Posterior vena cava (tissue), 2 donors: ENCODE measurements around the gene EPAS1. TPM values are rescaled to one million over a fixed set of nuclear protein-coding genes. Genes with fewer than 3 reads are reported as not detected.
A peak's percentile ranks its signal among the peaks of the same experiment; 100 is the strongest.

Experiments used
- DNase-seq: peaks from one replicate; pipeline ENCODE4 v3.0.0-alpha.2; 2020; ENCODE audit warnings: low spot score
- intact Hi-C, 2 donors: fragments of 100-400 bp; cut with DNase I; formaldehyde crosslinking; loops; one replicate each; pipeline versions ENCODE4 v1.14.1 to v1.14.2; 2022 to 2023
- long read RNA-seq, 2 donors: library from polyadenylated mRNA; unstranded; transcript quantifications; one replicate each; pipeline ENCODE4 v2.0.0, GENCODE V29; 2020 to 2021
- total RNA-seq, 2 donors: library from RNA; stranded (reverse); fragmentation: NEBNext Ultra II Directional; extraction: Animal tissue kit (Norgen Biotek cat#: 25700); gene quantifications; one replicate each; pipeline ENCODE4 v1.2.1, GENCODE V29; 2021
- donor health status: DM: yes; HTN: yes; CAD: no.
- donor health status: DM: yes; HTN: yes; CAD: no.

EPAS1 gene
- 100 to 1,000 TPM; 374 to 478 TPM for total RNA-seq
- long read RNA-seq, donor 1, full-length matches to known transcripts, result 3 of 34 reads
- long read RNA-seq, donor 1, partial matches to known transcripts, result 15 of 34 reads
- long read RNA-seq, donor 1, other reads (novel, unspliced or antisense), result 16 of 34 reads
- long read RNA-seq, donor 2, full-length matches to known transcripts, result 13 of 79 reads
- long read RNA-seq, donor 2, partial matches to known transcripts, result 61 of 79 reads
- long read RNA-seq, donor 2, other reads (novel, unspliced or antisense), result 5 of 79 reads

GRCh38 chr2:46296840-46297545 is at the start of gene EPAS1:
EPAS1 (plus strand) TSS chr2:46297407; CDS start chr2:46297912, 505 bp downstream.
- intact Hi-C loops, result loop anchor here (5.0 to 10.0 kb wide), 3 partner anchors 70 to 292 kb away; no protein-coding TSS in a partner anchor
- peak; percentile 98 for DNase-seq

DNA sequence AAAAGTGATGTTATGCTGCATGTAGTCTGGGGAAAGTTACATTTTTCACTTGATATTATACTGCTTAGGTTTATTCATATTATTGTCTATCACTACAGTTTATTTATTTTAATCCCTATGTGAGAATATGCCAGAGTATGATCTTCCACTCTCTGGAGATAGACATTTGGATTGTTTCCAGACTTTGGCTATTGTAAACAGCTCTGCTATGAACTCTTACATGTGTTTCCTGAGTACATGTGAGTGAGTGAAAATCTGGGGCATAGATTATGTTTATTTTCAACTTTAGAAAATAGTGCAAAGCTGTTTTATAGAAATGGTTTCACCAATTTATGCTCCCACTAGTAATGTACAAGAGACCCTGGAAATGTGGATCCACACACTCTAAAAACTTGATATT is 49.0 kb upstream of the EPAS1 start:
- intact Hi-C loops, result no loop called here
- DNase-seq, result no peak

DNA sequence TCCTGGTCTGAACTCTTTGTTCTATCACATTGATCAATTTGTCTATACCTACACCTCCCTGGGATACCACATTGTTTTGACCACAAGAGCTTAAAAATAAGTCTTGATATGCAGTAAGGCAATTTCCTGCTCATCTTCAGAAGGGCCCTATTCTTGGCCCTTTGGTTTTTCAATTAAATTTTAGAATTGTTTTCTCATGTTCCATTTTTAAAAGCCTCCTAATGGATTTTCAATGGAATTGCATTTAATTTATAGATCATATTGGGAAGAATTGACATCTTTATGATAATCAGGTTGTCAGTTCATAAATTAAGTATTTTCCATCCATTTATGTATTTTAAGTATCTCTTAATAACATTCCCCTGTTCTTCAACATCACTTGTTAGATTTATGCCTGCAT is 47.6 kb upstream of the EPAS1 start:
- intact Hi-C loops, result no loop called here
- no peak for DNase-seq

DNA sequence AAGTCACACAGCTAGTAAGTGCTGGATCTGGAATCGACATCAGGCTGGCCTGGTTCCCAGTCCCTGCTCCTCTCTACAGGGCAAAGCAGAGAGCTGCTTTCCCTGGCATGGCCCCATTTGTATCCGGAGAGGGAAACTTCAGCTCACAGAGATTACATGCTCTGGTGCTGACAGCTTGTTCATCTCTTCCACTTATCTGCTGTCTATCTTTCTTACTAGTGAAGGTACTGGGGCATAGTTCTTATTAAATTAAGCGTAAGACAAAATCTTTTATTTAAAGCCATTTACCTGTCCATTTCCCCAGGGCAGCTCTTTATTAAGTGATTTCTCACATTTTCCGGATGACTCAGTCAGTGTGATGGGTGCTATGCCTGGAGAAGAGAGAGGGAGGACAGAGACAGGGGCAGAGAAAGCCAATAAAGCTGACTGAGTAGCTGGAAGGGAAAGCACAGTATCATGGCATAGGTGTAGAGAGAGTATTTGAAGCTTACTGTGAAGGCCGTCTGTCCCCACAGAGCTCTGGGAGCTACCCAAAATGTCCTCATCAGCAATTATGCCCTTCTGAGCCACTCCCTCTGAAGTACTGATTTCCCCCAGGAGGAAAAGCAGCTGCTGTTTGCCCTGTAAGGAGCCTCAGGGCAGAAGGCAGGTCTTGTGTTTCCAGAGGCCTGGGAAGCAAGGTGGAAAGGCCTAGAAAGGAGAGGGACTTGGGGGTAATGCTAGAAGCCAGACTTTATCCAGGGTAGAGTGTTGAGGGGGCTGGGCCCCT is 44.1 kb upstream of the EPAS1 start:
- intact Hi-C loops, result no loop called here
- no peak for DNase-seq

- DNase-seq, result no peak
- intact Hi-C loops, result no loop called here
Measured at GRCh38 chr2:46254474-46254873, 42.7 kb upstream of the EPAS1 start.

DNA sequence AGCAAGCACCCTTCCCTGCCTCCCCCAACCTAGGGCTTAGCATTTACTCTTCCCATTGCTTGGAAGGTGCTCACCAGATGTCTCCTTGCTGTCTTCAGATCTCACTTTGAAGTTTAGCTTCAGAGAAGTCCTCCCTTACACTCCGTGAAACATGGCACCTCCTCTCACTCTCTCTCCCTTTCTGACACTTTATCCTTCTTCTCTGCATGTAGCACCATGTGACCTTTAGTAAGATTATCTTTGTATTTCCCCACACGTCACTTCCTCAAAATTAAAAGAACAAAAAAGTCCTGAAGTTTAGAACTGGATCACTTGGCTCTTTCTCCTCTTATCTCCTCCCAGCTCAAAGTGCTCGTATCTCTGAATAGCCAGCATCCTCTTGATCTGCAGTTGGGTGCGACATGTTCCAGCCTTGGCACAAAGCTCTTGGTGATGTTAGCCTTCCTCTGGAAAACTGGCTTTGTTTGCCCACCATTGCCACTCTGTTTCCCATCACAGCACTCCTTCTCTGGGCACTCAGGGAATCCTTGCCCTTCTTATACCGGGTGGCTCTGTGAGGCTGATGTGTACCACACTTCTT is 40.6 kb upstream of the EPAS1 start:
- DNase-seq, result no peak
- intact Hi-C loops, result no loop called here

DNA sequence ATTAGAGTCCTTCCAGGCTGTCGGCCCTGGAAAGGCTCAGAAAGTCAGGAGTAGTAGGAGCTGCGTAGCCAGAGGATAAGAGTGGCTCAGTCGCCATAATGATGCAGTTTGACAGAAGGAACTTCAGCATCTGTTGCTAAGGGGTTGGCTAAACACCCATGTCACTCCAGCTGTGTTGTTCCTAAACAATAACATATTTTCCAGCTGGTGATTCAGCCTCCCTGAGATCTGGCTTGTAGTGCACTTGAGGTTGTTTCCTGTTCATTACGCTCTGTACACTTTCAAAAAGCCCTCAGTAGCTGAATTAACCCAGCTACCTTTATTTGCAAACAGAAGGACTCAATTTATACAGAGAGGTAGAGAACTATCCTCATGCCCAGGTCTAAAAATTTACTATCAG is 39.7 kb upstream of the EPAS1 start:
- no peak for DNase-seq
- intact Hi-C loops, result no loop called here

- intact Hi-C loops, result no loop called here
- DNase-seq, result no peak
Measured at GRCh38 chr2:46257980-46258379, 39.2 kb upstream of the EPAS1 start.

DNA sequence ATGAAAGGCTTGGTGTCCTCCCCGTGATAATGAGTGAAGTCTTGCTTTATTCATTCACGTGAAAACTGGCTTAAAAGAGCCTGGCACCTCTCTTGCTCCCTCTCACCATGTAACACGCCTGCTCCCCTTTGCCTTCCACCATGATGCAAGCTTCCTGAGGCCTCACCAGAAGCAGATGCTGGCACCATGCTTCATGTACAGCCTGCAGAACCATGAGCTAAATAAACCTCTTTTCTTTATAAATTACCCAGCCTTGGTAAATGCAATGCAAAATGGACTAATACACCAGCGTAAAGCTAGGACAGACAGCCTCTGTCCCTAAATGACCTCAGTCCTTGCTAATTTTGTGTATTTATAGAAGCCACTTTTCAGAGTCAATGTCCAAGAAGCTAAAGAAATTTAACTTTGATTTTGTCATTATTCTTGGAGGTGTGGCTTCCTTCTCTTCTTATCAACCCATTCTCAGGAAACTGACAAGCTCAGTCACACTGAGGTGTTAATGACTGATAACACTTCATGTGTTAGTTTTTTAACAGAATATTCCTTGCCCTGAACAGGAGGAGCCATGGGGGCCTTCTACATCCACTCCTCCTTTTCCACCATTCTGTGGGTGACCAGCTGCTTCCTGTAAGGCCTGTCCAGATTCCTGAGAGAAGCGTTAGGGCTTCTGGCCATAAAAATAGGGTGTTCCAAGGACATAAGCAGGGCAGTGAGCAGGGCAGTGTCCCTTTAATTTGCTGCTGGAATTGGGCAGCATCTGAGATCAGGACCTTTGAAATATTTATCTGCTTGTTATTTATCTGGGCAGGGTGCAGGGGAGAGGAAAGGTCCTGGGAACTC is 38.0 kb upstream of the EPAS1 start:
- intact Hi-C loops, result no loop called here
- DNase-seq, result no peak

DNA sequence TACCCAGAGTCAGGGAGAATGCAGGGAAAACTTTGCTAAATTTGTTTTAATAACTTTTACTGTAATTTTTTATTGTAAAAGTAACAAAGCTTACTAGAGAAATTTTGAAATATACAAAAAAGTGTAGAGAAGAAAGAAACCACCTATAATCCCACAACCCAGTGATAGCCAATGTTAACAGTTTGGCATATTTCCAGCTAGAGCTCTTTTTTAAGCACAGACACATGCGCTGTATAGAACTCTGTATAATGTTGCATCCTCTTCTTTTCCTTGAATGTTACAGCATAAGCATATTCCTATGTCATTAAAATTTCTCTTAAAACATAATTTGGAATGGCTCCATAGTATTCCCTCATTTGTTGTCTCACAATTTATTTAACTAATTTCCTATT is 37.4 kb upstream of the EPAS1 start:
- no peak for DNase-seq
- intact Hi-C loops, result loop anchor here in 1 of 2 donors (1.0 kb wide), 1 partner anchor 30 kb away; no protein-coding TSS in a partner anchor

DNA sequence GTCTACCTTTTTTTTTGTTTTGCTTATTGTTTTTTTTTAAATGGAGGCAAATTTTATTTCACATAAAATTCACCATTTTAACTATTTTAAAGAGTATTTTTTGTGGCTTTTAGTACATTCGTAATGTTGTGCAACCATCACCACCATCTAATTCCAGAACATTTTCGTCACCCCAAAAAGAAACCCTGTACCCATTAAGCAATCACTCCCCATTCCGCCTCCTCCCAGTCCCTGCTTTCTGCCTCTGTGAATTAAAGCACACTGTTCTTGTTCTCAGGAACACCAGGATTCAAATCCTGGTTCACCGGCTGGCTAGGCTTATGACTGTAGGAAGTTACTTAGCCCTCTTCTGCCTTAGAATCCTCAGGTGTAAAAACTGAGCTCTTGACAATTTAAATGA is 36.9 kb upstream of the EPAS1 start:
- intact Hi-C loops, result loop anchor here in 1 of 2 donors (1.0 kb wide), 1 partner anchor 29 kb away; no protein-coding TSS in a partner anchor
- DNase-seq, result no peak

GRCh38 chr2:46262248-46262938 is 34.8 kb upstream of the EPAS1 start:
- DNase-seq, result no peak

GRCh38 chr2:46263347-46263746 is 33.9 kb upstream of the EPAS1 start:
- DNase-seq, result no peak

More at GRCh38 chr2:46262248-46262938, 34.8 kb upstream of the EPAS1 start:
- intact Hi-C loops, result no loop called here

GRCh38 chr2:46264447-46264846 is 32.8 kb upstream of the EPAS1 start:
- no peak for DNase-seq
- intact Hi-C loops, result no loop called here

More at GRCh38 chr2:46263347-46263746, 33.9 kb upstream of the EPAS1 start:
- intact Hi-C loops, result no loop called here

GRCh38 chr2:46266134-46266533 is 31.1 kb upstream of the EPAS1 start:
- no peak for DNase-seq

DNA sequence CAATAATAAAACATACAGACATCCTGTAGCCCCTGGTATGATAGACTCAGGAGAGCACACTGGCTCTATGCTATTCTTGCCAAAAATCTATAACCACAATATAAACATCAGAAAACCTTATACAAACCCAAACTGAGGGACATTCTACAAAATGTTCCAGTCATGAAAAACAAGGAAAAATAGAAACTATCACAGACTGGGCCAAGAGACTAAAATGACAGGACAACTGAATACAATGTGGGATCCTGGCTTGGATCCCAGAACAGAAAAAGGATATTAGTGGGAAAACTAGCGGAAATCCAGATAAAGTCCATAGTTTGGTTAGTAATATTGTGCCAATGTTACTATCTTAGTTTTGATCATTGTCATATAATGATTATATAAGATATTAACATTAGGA is 29.6 kb upstream of the EPAS1 start:
- no peak for DNase-seq
- intact Hi-C loops, result no loop called here

More at GRCh38 chr2:46266134-46266533, 31.1 kb upstream of the EPAS1 start:
- intact Hi-C loops, result no loop called here

GRCh38 chr2:46268196-46268595 is 29.0 kb upstream of the EPAS1 start:
- intact Hi-C loops, result no loop called here
- DNase-seq, result no peak

DNA sequence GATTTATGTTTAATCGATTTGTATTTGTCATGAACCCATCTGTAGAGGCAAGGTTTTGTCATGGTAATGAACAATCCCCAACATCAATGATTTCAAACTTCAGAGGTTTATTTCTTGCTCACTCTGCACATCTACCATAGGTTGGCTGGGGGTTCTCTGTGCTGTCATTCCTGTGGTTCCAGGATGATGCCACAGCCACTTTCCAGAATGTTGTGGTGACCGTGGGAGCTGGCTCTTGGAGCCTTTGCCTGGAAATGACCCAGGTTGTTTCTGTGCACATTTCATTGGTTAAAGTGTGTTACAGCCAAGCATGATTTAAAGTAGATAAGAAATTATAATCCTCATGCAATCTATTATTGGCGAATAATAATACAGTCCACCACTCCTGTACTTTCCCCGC is 28.2 kb upstream of the EPAS1 start:
- intact Hi-C loops, result no loop called here

More for the DNA sequence above, 28.2 kb upstream of the EPAS1 start:
- no peak for DNase-seq
